ENCODE data around the gene EVC2.

EVC2 gene

DNA sequence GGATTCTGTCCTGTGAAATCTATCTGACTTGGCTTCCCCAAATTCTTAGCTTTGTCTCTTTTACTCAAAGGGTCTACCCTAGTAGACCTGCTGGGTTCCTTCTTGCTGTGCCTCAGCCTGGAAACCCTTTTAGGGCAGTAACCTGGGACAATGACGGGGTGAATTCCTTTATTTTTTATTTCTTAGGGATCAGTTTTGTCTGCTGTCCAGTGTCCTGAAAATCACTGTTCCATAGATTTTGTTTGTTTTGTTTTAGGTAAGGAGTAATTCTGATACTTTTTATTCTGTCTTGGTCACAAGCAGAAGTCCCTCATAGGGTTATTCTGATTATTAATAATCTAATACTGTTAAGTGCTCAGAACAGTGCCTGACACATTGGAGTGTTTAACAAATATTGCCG lies 118.9 kb downstream of the EVC2 start:
- no peak for DNase-seq (ENCODE audit: low read depth)
- TF ChIP-seq, protein P1, sequence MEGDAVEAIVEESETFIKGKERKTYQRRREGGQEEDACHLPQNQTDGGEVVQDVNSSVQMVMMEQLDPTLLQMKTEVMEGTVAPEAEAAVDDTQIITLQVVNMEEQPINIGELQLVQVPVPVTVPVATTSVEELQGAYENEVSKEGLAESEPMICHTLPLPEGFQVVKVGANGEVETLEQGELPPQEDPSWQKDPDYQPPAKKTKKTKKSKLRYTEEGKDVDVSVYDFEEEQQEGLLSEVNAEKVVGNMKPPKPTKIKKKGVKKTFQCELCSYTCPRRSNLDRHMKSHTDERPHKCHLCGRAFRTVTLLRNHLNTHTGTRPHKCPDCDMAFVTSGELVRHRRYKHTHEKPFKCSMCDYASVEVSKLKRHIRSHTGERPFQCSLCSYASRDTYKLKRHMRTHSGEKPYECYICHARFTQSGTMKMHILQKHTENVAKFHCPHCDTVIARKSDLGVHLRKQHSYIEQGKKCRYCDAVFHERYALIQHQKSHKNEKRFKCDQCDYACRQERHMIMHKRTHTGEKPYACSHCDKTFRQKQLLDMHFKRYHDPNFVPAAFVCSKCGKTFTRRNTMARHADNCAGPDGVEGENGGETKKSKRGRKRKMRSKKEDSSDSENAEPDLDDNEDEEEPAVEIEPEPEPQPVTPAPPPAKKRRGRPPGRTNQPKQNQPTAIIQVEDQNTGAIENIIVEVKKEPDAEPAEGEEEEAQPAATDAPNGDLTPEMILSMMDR (conservative IDR thresholded peaks at IDR 0.05; ENCODE audit: low read length), result no peak
- H3K4me3 ChIP-seq (ENCODE audit: low read length), result no peak overlapping the region

DNA sequence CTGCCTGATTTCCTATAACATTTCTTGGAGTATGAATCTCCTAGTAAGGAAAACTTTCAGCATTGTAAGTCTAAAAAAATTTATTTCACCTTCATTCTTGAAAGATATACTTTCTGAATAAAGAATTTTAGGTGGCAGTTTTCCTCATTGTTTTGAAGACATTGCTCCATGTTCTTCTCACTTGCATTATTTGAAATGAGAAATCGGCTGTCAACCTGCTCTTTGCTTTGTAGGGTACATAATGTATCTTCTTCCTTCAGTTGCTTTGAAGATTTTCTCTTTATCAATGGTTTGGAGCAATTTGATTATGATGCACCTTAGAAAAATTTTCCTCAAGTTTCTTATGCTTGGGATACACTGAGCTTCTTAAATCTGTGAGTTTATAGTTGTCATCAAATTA lies 120.3 kb downstream of the EVC2 start:
- DNase-seq (ENCODE audit: low read depth), result no peak
- TF ChIP-seq, protein P1 (conservative IDR thresholded peaks at IDR 0.05; ENCODE audit: low read length), result no peak
- H3K4me3 ChIP-seq (ENCODE audit: low read length), result no peak overlapping the region

DNA sequence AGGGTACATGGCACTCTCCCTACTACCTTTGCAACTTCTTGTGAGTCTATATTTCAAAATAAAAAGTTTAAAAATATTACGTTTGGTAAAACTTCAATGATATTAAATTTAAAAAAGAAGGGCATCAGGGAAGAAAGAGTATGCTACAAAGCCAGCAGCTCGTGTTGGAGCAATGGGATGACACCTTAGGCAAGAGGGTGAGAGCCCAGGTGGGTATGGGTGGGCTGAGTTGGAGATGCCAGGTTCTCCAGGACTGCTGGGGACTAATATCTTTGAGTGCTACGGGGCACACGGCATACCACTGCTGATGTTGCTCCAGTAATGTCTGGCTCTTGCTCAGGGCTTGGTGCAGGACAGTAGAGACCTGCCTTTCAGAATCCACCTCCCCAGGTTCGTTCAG lies 132.4 kb downstream of the EVC2 start:
- TF ChIP-seq, protein P1 (conservative IDR thresholded peaks at IDR 0.05; ENCODE audit: low read length), result no peak
- DNase-seq (ENCODE audit: low read depth), result no peak
- no peak overlapping the region for H3K4me3 ChIP-seq (ENCODE audit: low read length)

DNA sequence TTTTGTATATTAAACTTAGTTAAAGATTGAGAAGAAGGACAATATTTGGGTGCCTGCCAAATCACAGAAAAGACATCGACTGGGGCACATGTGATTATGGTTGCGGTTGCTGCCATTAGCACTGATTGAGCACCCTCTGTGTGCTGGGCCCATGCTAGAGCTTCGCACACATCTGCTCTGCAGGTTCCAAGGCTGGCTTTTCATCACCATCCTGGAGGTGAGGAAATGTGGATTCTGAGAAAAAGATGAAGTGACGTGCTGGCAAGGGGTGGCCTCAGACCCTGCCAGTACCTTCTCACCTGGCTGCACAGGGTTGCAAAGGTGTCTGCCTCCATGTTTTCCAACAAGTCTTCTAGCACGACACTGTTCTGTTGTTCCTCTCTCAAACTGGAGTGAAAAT lies 134.0 kb downstream of the EVC2 start:
- H3K4me3 ChIP-seq (ENCODE audit: low read length), result no peak overlapping the region
- DNase-seq (ENCODE audit: low read depth), result no peak
- TF ChIP-seq, protein P1 (conservative IDR thresholded peaks at IDR 0.05; ENCODE audit: low read length), result no peak

DNA sequence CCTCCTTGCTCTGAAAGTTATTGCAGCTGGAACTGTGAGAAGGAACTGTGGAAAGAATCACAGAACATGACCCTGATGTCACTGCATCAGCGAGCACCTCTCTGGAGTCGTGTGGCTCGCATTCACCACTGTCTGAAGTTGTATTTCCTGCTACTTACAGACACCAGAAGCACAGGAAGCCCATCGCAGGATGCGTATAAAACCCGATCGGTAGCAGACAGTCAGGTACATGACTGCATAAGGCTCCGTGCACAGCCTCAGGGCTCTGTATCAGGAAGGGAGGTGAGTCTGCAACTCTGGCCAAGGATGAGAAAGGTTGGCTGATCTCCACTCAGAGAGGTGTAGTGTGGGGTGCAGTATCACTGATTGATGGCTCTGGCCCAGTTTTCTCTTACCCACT lies 134.4 kb downstream of the EVC2 start:
- TF ChIP-seq, protein P1 (conservative IDR thresholded peaks at IDR 0.05; ENCODE audit: low read length), result no peak
- H3K4me3 ChIP-seq (ENCODE audit: low read length), result no peak overlapping the region
- DNase-seq (ENCODE audit: low read depth), result no peak

DNA sequence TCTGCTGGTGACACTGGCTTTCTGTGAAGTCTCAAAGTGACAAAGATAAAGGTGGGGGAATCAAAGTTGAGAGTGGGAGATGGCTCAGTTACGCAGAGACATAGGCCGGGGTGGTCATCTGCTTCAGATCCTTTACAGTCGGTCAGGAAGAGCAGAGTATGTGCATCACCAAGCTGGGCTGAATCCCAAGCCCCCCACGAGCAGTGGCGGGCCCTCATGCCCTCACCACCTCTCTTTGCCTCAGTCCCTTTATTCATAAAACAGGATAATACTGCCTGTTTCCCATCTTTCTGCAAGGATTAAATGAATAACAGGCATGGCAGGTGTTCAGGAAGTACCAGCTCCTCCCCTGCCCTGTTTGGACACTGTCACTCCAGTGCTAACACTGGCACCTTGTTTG lies 135.6 kb downstream of the EVC2 start:
- no peak overlapping the region for H3K4me3 ChIP-seq (ENCODE audit: low read length)
- no peak for DNase-seq (ENCODE audit: low read depth)
- TF ChIP-seq, protein P1 (conservative IDR thresholded peaks at IDR 0.05; ENCODE audit: low read length), result no peak

DNA sequence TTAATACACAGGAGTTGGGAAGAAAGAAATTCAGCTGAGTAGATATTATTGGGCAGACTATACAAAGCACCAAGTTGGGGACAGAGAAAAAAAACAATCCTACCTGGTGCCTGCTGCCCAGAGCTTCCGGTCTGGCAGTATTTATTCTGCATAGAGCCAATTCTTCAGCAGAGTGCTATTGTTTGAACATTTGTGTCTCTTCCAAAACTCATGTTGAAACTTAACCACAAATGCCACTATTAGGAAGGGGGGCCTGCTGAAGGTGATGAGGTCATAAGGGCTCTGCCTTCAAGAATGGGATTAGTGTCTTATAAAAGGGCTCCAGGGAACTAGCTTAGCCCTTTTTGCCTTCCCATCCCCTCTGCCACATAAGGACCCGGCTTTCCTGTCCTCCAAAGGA lies 136.2 kb downstream of the EVC2 start:
- TF ChIP-seq, protein P1 (conservative IDR thresholded peaks at IDR 0.05; ENCODE audit: low read length), result no peak
- peak; percentile 76 for DNase-seq (ENCODE audit: low read depth)
- H3K4me3 ChIP-seq (ENCODE audit: low read length), result no peak overlapping the region

Data from AG10803 (cell line).